Dedifferentiated amniotic fluid mesenchymal stem cell (primary cell): ENCODE data around the gene JMJD4.
A peak's percentile ranks its signal among the peaks of the same experiment; 100 is the strongest.

Experiments
- DNase-seq: peaks from one replicate; pipeline ENCODE4 v3.0.0-alpha.2; 2016; ENCODE audit errors: extremely low spot score

Gene JMJD4

DNA sequence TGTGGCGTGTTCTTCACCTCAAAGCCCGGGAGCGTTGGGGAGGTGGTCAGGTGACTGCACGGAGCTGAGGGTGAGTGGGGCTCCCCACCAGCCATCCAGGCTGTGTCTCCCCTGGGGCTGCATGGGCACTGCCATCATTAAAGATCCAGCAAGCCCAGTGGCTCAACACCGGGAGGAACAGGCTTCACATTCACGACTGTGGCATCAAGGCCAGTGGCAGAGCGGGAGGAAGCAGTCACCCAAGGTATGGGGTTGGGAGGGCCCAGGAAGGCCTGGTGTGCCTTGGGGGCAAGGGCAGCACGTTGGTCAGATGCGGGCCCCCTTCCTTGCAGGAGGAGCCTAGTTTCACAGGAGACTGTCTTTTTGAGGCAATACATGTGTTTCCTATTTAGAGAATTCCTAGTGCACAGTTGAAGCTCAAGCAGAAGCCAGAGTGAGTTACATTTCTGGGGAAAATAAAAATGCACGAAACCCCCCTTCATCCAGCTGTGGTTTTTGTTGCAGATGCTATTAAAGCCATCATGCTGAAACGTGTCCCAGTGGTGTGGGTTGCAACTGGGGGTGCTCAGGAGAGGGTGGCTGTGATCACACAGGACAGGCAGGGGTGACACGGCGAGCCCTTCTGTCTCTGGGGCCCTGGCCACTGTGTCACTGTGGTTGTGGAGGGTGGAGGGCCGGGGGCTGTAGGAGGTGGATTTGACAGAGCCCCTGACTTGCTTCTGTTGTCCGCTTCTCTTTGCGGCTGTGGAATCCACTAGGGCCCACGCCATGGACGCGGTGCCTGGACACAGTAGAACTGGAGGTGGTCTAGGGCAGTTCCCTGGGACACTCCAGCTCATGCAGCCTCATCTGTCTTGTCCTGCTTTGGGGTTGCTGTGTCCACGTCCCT, 34.2 kb upstream of the JMJD4 start:
- no peak for DNase-seq

DNA sequence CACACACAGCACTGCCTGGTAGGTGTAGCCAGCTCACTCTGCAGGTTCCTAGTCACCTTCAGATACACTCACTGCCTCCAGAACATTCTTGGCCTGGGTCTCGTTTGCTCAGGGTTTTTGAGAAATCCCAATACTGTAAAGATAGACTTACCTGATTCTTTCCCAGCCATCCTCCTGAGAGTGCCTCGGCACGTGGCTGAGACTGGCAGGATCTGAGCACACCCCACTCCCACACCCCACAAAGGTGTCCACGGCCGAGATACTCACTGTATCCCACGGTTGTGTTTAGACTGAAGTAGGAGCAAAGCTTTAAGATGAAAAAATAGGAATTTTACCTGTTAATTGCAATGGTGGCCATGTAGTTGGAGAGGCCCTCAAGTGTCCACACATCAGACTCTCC, 33.5 kb upstream of the JMJD4 start:
- no peak for DNase-seq

GRCh38 chr1:227768125-227768439, 33.0 kb upstream of the JMJD4 start:
- no peak for DNase-seq

DNA sequence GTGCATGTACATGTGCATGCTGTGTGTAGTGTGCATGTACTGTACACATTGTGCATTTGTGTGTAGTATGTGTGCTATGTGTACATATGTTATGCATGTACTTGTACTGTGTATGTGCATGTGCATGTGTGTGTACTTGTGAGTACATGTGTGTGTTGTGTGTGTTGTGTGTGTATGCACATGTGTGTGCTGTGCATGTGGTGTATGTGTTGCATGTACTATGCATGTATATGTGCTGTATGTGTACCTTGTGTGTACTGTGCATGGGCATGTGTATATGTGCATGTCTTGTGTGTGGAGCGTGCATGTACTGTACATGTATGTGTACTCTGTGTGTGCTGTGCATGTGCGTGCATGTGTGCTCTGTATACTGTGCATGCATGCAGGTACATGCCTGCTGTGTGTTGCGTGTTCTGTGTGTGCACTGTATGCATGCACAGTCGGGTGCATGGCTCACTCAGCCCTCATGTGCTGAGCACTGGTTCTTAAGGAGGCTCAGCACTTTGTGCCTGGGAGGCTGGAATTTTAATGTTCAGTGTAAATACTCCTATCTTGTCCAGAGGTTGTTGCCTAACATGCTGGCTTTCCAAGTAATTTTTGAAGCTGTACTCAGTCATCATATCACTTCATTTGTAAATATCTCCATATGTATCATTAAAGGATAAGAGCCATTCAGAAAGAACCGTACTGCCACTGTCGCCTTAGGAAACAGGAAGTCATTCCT, 32.5 kb upstream of the JMJD4 start:
- no peak for DNase-seq

DNA sequence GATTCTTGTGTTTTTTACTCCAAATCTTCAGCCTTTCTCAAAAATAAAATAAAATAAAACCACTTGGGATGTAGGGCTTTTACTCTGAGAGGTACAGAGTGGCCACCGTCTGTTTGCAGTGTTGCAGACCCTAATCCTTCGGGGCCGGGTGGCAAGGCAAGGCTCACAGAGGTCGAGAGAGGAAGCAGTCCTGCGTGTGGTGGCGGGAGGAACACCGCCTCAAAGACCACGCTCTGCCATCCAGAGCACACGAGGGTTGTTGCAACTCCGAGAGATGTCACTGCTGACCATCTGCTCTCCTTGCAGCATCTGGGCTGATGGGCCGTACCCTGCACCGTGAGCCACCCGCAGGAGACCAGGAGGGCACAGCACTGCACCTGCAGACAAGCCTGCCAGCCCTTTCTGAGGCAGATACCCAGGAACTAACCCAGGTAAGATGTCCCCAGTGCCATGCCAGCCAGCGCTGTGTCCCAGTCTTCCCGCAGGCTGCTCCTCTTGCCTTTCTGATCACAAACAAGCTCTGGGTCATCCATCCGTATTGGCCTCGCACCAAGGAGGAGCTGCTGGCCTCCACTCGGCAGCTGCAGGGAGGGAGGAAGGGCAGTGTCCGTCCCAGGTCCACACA, 31.7 kb upstream of the JMJD4 start:
- no peak for DNase-seq

- DNase-seq, result no peak
Observed at GRCh38 chr1:227766015-227766634, 31.0 kb upstream of the JMJD4 start.

DNA sequence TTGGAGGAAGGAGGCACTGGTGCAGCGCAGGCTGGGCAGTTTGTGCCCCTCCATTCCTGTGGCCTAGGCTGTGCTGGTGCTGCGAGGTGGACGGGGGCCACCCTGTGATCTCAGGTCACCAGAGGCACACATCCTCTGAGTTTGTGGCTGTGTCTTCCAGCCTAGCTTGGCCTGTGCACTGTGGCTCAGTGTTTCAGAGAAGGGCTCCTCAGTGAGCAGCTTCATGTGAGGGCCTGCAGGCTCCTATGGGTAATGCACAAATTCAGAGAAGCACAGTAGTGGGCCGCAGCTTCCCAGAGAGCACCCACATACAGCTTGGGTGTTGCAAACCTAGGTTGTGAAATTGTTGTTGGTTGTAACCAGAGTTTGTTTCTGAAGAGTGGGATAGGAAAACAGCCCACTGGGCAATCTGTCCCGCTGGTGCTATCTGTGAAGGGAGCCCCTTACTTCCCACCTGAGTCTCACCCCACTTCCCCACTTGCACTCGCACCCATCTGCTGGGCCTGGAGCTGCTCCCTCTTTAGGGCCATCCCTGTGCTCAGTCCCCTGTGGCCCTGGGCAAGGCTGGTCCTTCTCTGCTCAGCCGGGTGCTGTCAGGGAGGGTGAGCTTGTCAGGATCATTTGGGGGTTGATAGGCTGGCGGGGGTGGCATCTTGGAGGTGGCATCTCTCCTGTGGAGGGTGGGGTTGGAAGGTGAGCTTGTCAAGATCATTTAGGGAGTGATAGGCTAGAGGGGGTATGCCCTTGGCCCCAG, 30.3 kb upstream of the JMJD4 start:
- no peak for DNase-seq

- DNase-seq, result peak; percentile 74
Observed at GRCh38 chr1:227764019-227764391, 28.9 kb upstream of the JMJD4 start.

GRCh38 chr1:227763246-227764018, 28.3 kb upstream of the JMJD4 start:
- no peak for DNase-seq

GRCh38 chr1:227762231-227762911, 27.3 kb upstream of the JMJD4 start:
- DNase-seq, result peak; percentile 86

DNA sequence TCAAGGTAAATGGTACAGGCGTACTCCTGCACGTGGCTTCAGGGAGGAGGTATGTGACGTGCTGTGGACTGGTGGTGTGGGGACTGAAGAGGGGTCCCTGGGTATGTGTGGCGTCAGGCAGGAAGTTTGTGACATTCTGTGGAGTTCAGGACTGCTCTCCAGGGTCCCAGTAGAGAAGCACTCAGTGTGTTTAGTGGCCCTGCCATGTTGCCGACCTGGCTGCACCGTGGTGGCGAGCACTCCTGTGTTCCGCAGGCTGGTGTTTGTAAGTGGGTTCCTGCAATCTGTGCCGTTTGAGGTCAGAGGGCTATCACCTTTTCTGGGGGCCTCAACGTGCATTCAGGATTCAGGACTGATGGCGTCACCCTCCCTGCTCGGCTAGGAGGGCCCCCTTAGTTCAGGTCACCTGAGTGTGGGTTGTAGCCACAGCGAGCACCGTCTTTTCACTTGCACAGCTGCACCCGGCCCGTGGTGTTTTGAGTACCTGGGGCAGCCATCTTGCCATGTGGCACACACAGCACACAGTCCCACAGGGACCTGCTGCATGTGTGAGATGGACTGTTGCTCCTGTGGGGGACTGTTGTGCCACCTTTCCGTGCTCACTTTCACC, 26.6 kb upstream of the JMJD4 start:
- DNase-seq, result no peak

- no peak for DNase-seq
Observed at GRCh38 chr1:227760377-227760776, 25.3 kb upstream of the JMJD4 start.

DNA sequence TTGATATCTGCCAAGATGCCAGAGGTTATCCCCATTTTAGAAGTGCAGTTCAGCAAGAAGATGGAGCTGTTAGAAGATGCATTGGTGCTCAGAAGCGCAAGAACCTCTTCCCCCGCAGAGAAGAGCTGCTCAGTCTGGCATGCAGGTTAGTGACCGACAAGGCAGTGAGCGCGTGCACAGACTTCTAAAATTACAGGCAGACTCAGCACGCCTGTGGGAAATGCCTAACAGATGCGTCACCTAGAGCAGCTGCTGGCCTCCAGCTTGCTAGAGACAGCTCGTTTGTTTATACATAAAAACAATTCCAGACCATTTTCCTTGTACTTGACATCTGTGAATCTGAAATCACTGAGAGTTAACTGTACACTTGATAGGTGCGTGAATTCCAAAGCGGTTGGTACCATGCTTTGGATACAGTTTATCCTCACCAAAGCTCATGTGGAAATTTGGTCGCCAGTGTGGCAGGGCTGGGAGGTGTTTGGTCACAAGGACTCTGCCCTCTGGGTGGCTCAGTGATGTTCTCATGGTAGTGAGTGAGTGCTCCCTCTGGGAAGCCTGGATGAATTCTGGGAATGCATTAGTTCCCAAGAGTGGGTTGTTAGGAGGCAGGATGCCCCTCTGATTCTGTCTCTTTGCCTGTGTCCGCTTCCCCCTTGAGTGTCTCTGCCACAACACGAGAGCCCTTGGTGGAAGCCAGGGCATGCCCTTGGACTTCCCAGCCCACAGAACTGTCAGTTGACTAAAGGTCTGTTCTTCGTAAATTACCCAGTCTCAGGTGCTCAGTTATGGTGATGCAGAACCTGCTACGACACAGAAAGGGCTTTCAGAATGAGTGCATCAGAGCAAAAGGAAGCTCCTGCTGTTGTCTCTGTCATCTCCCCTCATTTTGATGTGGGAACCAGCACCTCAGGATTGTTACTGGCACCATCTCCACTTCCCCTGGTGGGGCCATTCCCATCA, 24.5 kb upstream of the JMJD4 start:
- DNase-seq, result peak; percentile 94

- no peak for DNase-seq
Observed at GRCh38 chr1:227758366-227758765, 23.3 kb upstream of the JMJD4 start.

- DNase-seq, result no peak
Observed at GRCh38 chr1:227757781-227758180, 22.7 kb upstream of the JMJD4 start.

DNA sequence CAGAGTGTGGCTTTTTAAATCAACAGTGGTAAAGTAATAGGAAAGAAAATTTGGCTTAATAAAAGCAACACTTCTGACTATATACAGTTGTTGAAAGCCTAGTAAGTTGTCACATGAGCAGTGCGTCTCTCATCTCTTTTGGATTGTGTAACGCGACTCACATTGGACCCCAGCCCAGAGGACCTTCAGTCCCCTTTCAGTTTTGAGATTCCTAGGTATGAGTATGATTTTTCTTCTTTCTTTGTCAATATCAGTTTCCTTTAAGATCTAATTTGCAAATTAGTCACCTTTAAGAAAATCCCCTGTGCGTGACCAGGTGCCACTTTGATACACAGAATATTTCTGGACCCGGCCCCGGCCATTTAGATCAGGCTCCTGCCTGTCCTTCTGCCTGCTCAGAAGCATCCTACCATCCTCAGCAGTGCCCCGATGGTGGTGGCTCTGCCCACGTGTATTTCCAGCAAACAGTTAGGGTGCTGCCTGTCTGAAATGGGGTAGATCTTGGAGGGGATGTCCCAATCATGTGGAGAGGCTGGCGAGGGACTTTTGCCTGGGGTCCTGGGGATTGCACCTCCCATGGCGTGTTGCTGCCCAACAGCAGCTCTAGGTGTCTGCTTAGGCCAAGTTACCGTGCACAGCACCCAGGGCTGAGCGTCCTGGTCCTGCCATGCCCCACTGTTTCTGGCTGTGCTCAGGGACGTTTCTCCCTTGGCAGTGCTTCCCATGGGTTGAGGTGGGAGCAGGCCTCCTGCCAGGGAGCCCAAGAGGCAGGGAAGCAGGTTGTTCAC, 21.3 kb upstream of the JMJD4 start:
- no peak for DNase-seq

GRCh38 chr1:227754958-227755357, 19.9 kb upstream of the JMJD4 start:
- no peak for DNase-seq
